ENCODE results near the gene PARD3B. TPM values are rescaled to one million over a fixed set of nuclear protein-coding genes. Genes with fewer than 3 reads are reported as not detected.

PARD3B gene
- polyA plus RNA-seq, 3 donors = not detected

- H3K9me3 Mint-ChIP-seq = peaks cover 0 to 6% (median 2%) of the 10 kb centered on the region in 7 donors
- Histone ChIP-seq H3K79me2 (ENCODE audit: insufficient read depth, low read length) (no peaks in the 10 kb centered on the region), H3K36me3 (replicated peaks in 1 of 2; ENCODE audit: control insufficient read depth in 1 of 2, insufficient read depth in 2 of 2, low read length in 2 of 2) (no peaks in the 10 kb centered on the region), H3K9me3 (replicated peaks in 1 of 2; ENCODE audit: control insufficient read depth in 1 of 2, insufficient read depth in 1 of 2, low read length in 2 of 2) (no peaks in the 10 kb centered on the region), H4K20me1 (ENCODE audit: insufficient read depth, low read length) (no peaks in the 10 kb centered on the region), H3K4me3 (replicated peaks in 1 of 3; ENCODE audit: low read depth in 2 of 3, low read length in 3 of 3) (no peak overlapping the region), H3K27me3 (ENCODE audit: control insufficient read depth in 2 of 2, insufficient read depth in 2 of 2, low read length in 2 of 2) (no peaks in the 10 kb centered on the region), H3K27ac (ENCODE audit: low read depth in 1 of 2, low read length in 2 of 2) (no peak overlapping the region), H2AFZ (ENCODE audit: insufficient read depth, low read depth, low read length, poor library complexity, severe bottlenecking) (no peak overlapping the region), H3K9ac (ENCODE audit: insufficient read depth, low read length, poor library complexity, severe bottlenecking) (no peak overlapping the region), H3K4me2 (replicated peaks; ENCODE audit: extremely low read depth, low read length, poor library complexity, severe bottlenecking) (no peak overlapping the region), H3K4me1 (ENCODE audit: control insufficient read depth in 1 of 2, insufficient read depth in 2 of 2, low read length in 2 of 2) (no peaks in the 10 kb centered on the region)
- intact Hi-C loops (cut with micrococcal nuclease) = no loop called here
- H3K4me1 Mint-ChIP-seq = peaks cover 6% of the 10 kb centered on the region
- H3K36me3 Mint-ChIP-seq = no peaks in the 10 kb centered on the region
- no peak overlapping the region for H3K4me3 Mint-ChIP-seq
- H3K27me3 Mint-ChIP-seq (ENCODE audit: low read depth in 3 of 3) = no peaks in the 10 kb centered on the region
- no CpG with 5 or more reads among the region's 4 CpGs for WGBS (ENCODE audit: insufficient coverage)
- no peak overlapping the region for H3K27ac Mint-ChIP-seq
- TF ChIP-seq CTCF (IDR thresholded peaks at IDR 0.05) = no peak
- no peak for DNase-seq
These were observed 751.7 kb downstream of the PARD3B start for GRCh38 chr2:205296959-205297358.

- Mint-ChIP-seq H3K4me3 (no peak overlapping the region), H3K36me3 (no peaks in the 10 kb centered on the region), H3K9me3 (peaks cover 0 to 3% (median 0%) of the 10 kb centered on the region in 7 donors), H3K27ac (no peak overlapping the region), H3K27me3 (ENCODE audit: low read depth in 3 of 3) (no peaks in the 10 kb centered on the region), H3K4me1 (peaks cover 6% of the 10 kb centered on the region)
- H3K36me3 ChIP-seq (replicated peaks in 1 of 2; ENCODE audit: control insufficient read depth in 1 of 2, insufficient read depth in 2 of 2, low read length in 2 of 2) = no peaks in the 10 kb centered on the region
- no peak overlapping the region for H3K9ac ChIP-seq (ENCODE audit: insufficient read depth, low read length, poor library complexity, severe bottlenecking)
- intact Hi-C loops (cut with micrococcal nuclease) = no loop called here
- H3K4me3 ChIP-seq (replicated peaks in 1 of 3; ENCODE audit: low read depth in 2 of 3, low read length in 3 of 3) = no peak overlapping the region
- DNase-seq = no peak
- H3K9me3 ChIP-seq (replicated peaks in 1 of 2; ENCODE audit: control insufficient read depth in 1 of 2, insufficient read depth in 1 of 2, low read length in 2 of 2) = no peaks in the 10 kb centered on the region
- H3K27ac ChIP-seq (ENCODE audit: low read depth in 1 of 2, low read length in 2 of 2) = no peak overlapping the region
- H3K27me3 ChIP-seq (ENCODE audit: control insufficient read depth in 2 of 2, insufficient read depth in 2 of 2, low read length in 2 of 2) = no peaks in the 10 kb centered on the region
- no peak for TF ChIP-seq CTCF (IDR thresholded peaks at IDR 0.05)
- no peaks in the 10 kb centered on the region for H4K20me1 ChIP-seq (ENCODE audit: insufficient read depth, low read length)
- H3K4me2 ChIP-seq (replicated peaks; ENCODE audit: extremely low read depth, low read length, poor library complexity, severe bottlenecking) = no peak overlapping the region
- no peak overlapping the region for H2AFZ ChIP-seq (ENCODE audit: insufficient read depth, low read depth, low read length, poor library complexity, severe bottlenecking)
- no peaks in the 10 kb centered on the region for H3K79me2 ChIP-seq (ENCODE audit: insufficient read depth, low read length)
- no peaks in the 10 kb centered on the region for H3K4me1 ChIP-seq (ENCODE audit: control insufficient read depth in 1 of 2, insufficient read depth in 2 of 2, low read length in 2 of 2)
These were observed 752.1 kb downstream of the PARD3B start for GRCh38 chr2:205297368-205297767.

Data from CD14-positive monocyte (primary cell).